ENCODE data around the gene RAB15. TPM values are rescaled to one million over a fixed set of nuclear protein-coding genes. Genes with fewer than 3 reads are reported as not detected.

RAB15 gene
- total and polyA plus RNA-seq, 9 of the 15 experiments (the other 6 are each of a cell fraction or from before 2014, with no cell fraction given): 0.09 to 0.30 (median 0.16) TPM; not detected in 2

GRCh38 chr14:64930085-64930843, 41.9 kb downstream of the RAB15 start:
- TF ChIP-seq SMAD3 (CRISPR knock-in tag; conservative IDR thresholded peaks at IDR 0.05): no peak
- TF ChIP-seq ZNF76 (CRISPR knock-in tag; IDR thresholded peaks at IDR 0.05; ENCODE audit: borderline replicate concordance): no peak
- TF ChIP-seq RNF2 (IDR thresholded peaks at IDR 0.05): no peak
- no peak for TF ChIP-seq ZNF785 (CRISPR knock-in tag; IDR thresholded peaks at IDR 0.05)
- no peaks in the 10 kb centered on the region for H3K27me3 ChIP-seq (ENCODE audit: control insufficient read depth in 2 of 2, insufficient read depth in 2 of 2, low read length in 2 of 2)
- no peaks in the 10 kb centered on the region for H4K20me1 ChIP-seq (replicated peaks; ENCODE audit: control insufficient read depth, insufficient read depth, low read length)
- ChIA-PET POLR2A (no interaction called here), CTCF (ENCODE audit: low intra/inter-chr PET ratio) (no interaction called here)
- in situ Hi-C loops (cut with MboI): no loop called here
- DNase-seq (ENCODE audit: extremely low read depth in 1 of 4, low spot score in 3 of 4): no peak
- intact Hi-C loops (cut with micrococcal nuclease): no loop called here
- no peaks in the 10 kb centered on the region for H3K9me3 ChIP-seq (replicated peaks; ENCODE audit: control insufficient read depth, insufficient read depth, low read depth, low read length)
- BruUV-seq (replicated peaks): no TSS peak
- FAIRE-seq: no peak
- H3K9ac ChIP-seq (ENCODE audit: insufficient read depth in 1 of 2, low read depth in 2 of 2, low read length in 2 of 2): no peak overlapping the region
- H3K4me2 ChIP-seq (ENCODE audit: insufficient read depth, low read length): no peak overlapping the region
- peaks cover 60% of the 10 kb centered on the region; the same call in 2 of the 3 replicates for H3K36me3 ChIP-seq (ENCODE audit: control insufficient read depth, insufficient read depth, low read length)
- WGBS (ENCODE audit: insufficient coverage, low coverage, missing lambda C conversion rate): 100% methylated on average over 2 of the region's 3 CpGs
- no peaks in the 10 kb centered on the region for H3K79me2 ChIP-seq (ENCODE audit: control insufficient read depth, insufficient read depth, low read length)
- no peaks in the 10 kb centered on the region for H3K4me1 ChIP-seq (replicated peaks in 1 of 2; ENCODE audit: control insufficient read depth in 2 of 2, insufficient read depth in 2 of 2, low read length in 2 of 2)
- no peak overlapping the region for H2AFZ ChIP-seq (ENCODE audit: low read depth, low read length)
- H3K27ac ChIP-seq (ENCODE audit: extremely low read depth, low read depth, low read length): no peak overlapping the region
- no peak for ATAC-seq
- H3K4me3 ChIP-seq: no peak overlapping the region
- no peaks in the 10 kb centered on the region for H3K9me1 ChIP-seq (ENCODE audit: control insufficient read depth, insufficient read depth, low read length)

DNA sequence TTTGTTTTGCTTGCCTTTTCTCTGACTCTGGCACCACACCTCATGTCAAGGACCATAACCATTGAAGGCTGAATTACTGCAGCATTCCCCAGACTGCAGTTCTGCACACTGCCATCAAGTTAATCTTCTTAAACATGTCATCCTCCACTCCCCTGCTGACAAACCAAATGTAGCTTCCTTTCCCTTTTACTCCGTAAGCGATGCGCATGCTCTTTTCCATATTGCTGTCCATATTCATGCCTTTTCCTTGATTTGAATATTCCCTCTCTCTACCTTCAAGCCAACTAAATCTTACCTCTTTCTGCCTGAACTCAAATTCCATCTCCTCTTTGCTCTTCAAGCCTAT, 43.1 kb downstream of the RAB15 start:
- WGBS (ENCODE audit: insufficient coverage, low coverage, missing lambda C conversion rate): 91% methylated on average over 3 of the region's 3 CpGs
- in situ Hi-C loops (cut with MboI) (no loop called here), intact Hi-C loops (cut with micrococcal nuclease) (no loop called here)
- Histone ChIP-seq H3K4me1 (replicated peaks in 1 of 2; ENCODE audit: control insufficient read depth in 2 of 2, insufficient read depth in 2 of 2, low read length in 2 of 2) (no peaks in the 10 kb centered on the region), H4K20me1 (replicated peaks; ENCODE audit: control insufficient read depth, insufficient read depth, low read length) (no peaks in the 10 kb centered on the region), H3K79me2 (ENCODE audit: control insufficient read depth, insufficient read depth, low read length) (no peaks in the 10 kb centered on the region), H2AFZ (ENCODE audit: low read depth, low read length) (no peak overlapping the region), H3K4me3 (no peak overlapping the region), H3K9me3 (replicated peaks; ENCODE audit: control insufficient read depth, insufficient read depth, low read depth, low read length) (no peaks in the 10 kb centered on the region), H3K36me3 (ENCODE audit: control insufficient read depth, insufficient read depth, low read length) (peaks cover 72% of the 10 kb centered on the region; the same call in 2 of the 3 replicates), H3K4me2 (ENCODE audit: insufficient read depth, low read length) (no peak overlapping the region), H3K27ac (ENCODE audit: extremely low read depth, low read depth, low read length) (no peak overlapping the region), H3K9ac (ENCODE audit: insufficient read depth in 1 of 2, low read depth in 2 of 2, low read length in 2 of 2) (no peak overlapping the region), H3K27me3 (ENCODE audit: control insufficient read depth in 2 of 2, insufficient read depth in 2 of 2, low read length in 2 of 2) (no peaks in the 10 kb centered on the region), H3K9me1 (ENCODE audit: control insufficient read depth, insufficient read depth, low read length) (no peaks in the 10 kb centered on the region)
- BruUV-seq (replicated peaks): no TSS peak
- ATAC-seq (no peak), DNase-seq (ENCODE audit: extremely low read depth in 1 of 4, low spot score in 3 of 4) (no peak), FAIRE-seq (no peak)
- ChIA-PET POLR2A (interaction anchor here (2.5 kb wide), 1 partner anchor 14 kb away, joined by 10 read pairs; the partner anchor contains the start of gene CHURC1), CTCF (ENCODE audit: low intra/inter-chr PET ratio) (no interaction called here)
- no peak for TF ChIP-seq SRF (CRISPR knock-in tag; IDR thresholded peaks at IDR 0.05)
- no peak for TF ChIP-seq KAT8 (IDR thresholded peaks at IDR 0.05; ENCODE audit: low read depth)
- no peak for TF ChIP-seq ZNF512 (tag; IDR thresholded peaks at IDR 0.05)
- TF ChIP-seq, protein P1, sequence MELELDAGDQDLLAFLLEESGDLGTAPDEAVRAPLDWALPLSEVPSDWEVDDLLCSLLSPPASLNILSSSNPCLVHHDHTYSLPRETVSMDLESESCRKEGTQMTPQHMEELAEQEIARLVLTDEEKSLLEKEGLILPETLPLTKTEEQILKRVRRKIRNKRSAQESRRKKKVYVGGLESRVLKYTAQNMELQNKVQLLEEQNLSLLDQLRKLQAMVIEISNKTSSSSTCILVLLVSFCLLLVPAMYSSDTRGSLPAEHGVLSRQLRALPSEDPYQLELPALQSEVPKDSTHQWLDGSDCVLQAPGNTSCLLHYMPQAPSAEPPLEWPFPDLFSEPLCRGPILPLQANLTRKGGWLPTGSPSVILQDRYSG (tag; conservative IDR thresholded peaks at IDR 0.05; ENCODE audit: low read depth): no peak
- TF ChIP-seq MBD2 (IDR thresholded peaks at IDR 0.05; ENCODE audit: borderline replicate concordance, low read depth): no peak
- TF ChIP-seq TBP (optimal IDR thresholded peaks at IDR 0.05; ENCODE audit: low read depth, low read length): no peak
- TF ChIP-seq ZNF445 (CRISPR knock-in tag; IDR thresholded peaks at IDR 0.05; ENCODE audit: low read depth): no peak
- TF ChIP-seq ZNF436 (CRISPR knock-in tag; IDR thresholded peaks at IDR 0.05): no peak
- TF ChIP-seq SNIP1 (IDR thresholded peaks at IDR 0.05; ENCODE audit: low read depth): no peak
